SK-N-SH (cell line): ENCODE data around the gene PREPL. TPM values are rescaled to one million over a fixed set of nuclear protein-coding genes. Genes with fewer than 3 reads are reported as not detected.

Source experiments
- CTCF ChIA-PET: fragments of 300-600, 350-600 bp; formaldehyde crosslinking; extraction: SDS; loops from one replicate; lab custom pipeline; 2021; lab: Yijun Ruan, JAX
- POLR2A ChIA-PET: fragments of 350-600 bp; sonication (Branson Sonifier 250); formaldehyde crosslinking; extraction: SDS; loops from one replicate; lab custom pipeline; 2020; ENCODE audit warnings: antibody characterized with exemption, inconsistent platforms; lab: Yijun Ruan, JAX
- DNase-seq: peaks from one replicate; pipeline ENCODE4 v3.0.0; 2012
- H2AFZ ChIP-seq: fragments of 200-600 bp; sonication (generic); 2 replicates; pipeline ENCODE4 v1.8.1; 2016; ENCODE audit warnings: antibody characterized with exemption, mild to moderate bottlenecking, low read depth
- H3F3A ChIP-seq: fragments of 200-600 bp; sonication (generic); replicated peaks from 2 replicates; pipeline ENCODE3; 2016; ENCODE audit warnings: antibody characterized with exemption, mild to moderate bottlenecking; ENCODE audit not compliant: insufficient read depth
- H3K27ac ChIP-seq, 2 experiments: fragments of 200-500 bp in 1 of 2; fragments of 200-600 bp in 1 of 2; sonication (Bioruptor generic) in 1 of 2; sonication (generic), shearing (Covaris generic) in 1 of 2; 2 replicates each; pipeline versions ENCODE4 v1.5.1 to v1.6.1; 2014 to 2016; ENCODE audit warnings: low read depth in 2 of 2, inconsistent platforms in 1 of 2, low read length in 1 of 2, mild to moderate bottlenecking in 1 of 2, mixed read lengths in 1 of 2
- H3K27me3 ChIP-seq: fragments of 200-600 bp; sonication (generic), shearing (Covaris generic); 2 replicates; pipeline ENCODE4 v1.6.1; 2016; ENCODE audit warnings: mixed run types; ENCODE audit not compliant: insufficient read depth
- H3K36me3 ChIP-seq, 2 experiments: fragments of 200-500 bp in 1 of 2; fragments of 200-600 bp in 1 of 2; sonication (Bioruptor generic) in 1 of 2; sonication (generic) in 1 of 2; replicated peaks in 1 of 2; 2 replicates each; pipeline versions ENCODE3 to v1.5.1; 2014 to 2016; ENCODE audit warnings: low read length in 1 of 2, mild to moderate bottlenecking in 1 of 2; ENCODE audit not compliant: insufficient read depth in 2 of 2, control insufficient read depth in 1 of 2
- H3K4me1 ChIP-seq, 2 experiments: fragments of 200-500 bp in 1 of 2; fragments of 200-600 bp in 1 of 2; sonication (Bioruptor generic) in 1 of 2; sonication (generic), shearing (Covaris generic) in 1 of 2; 2 replicates each; pipeline versions ENCODE4 v1.5.1 to v1.6.1; 2014 to 2016; ENCODE audit warnings: low read depth in 1 of 2, low read length in 1 of 2, mixed run types in 1 of 2; ENCODE audit not compliant: insufficient read depth in 2 of 2, control insufficient read depth in 1 of 2
- H3K4me2 ChIP-seq: fragments of 200-600 bp; sonication (generic), shearing (Covaris generic); 2 replicates; pipeline ENCODE4 v1.6.1; 2017; ENCODE audit warnings: mixed run types
- H3K4me3 ChIP-seq, 2 experiments: fragments of 200-500 bp in 1 of 2; fragments of 200-600 bp in 1 of 2; sonication (Bioruptor generic) in 1 of 2; sonication (generic), shearing (Covaris generic) in 1 of 2; 2 replicates each; pipeline versions ENCODE4 v1.5.1 to v1.8.1; 2014 to 2016; ENCODE audit warnings: low read depth in 2 of 2, inconsistent platforms in 1 of 2, low read length in 1 of 2, mild to moderate bottlenecking in 1 of 2, mixed read lengths in 1 of 2, moderate library complexity in 1 of 2
- H3K79me2 ChIP-seq: fragments of 200-600 bp; sonication (generic); 2 replicates; pipeline ENCODE4 v1.8.1; 2017; ENCODE audit warnings: mild to moderate bottlenecking; ENCODE audit not compliant: insufficient read depth
- H3K9ac ChIP-seq: fragments of 200-600 bp; sonication (generic); 2 replicates; pipeline ENCODE4 v1.6.1; 2017; ENCODE audit warnings: mixed run types
- H3K9me2 ChIP-seq: fragments of 200-600 bp; sonication (generic); 2 replicates; pipeline ENCODE4 v1.6.1; 2017; ENCODE audit warnings: mixed run types
- H3K9me3 ChIP-seq: fragments of 200-600 bp; sonication (generic); 2 replicates; pipeline ENCODE4 v1.6.1; 2017; ENCODE audit warnings: mixed run types, mild to moderate bottlenecking, moderate library complexity
- H4K20me1 ChIP-seq: fragments of 200-600 bp; sonication (generic); 2 replicates; pipeline ENCODE4 v1.6.1; 2017; ENCODE audit warnings: mild to moderate bottlenecking, mixed run types; ENCODE audit not compliant: insufficient read depth
- ELF1 ChIP-seq: IDR thresholded peaks from 2 replicates; pipeline ENCODE4 v1.4.0; 2012
- FOSL2 ChIP-seq: IDR thresholded peaks from 2 replicates; pipeline ENCODE4 v1.4.0; 2012; ENCODE audit warnings: low read depth, mild to moderate bottlenecking, moderate library complexity, borderline replicate concordance
- FOXM1 ChIP-seq: IDR thresholded peaks from 2 replicates; pipeline ENCODE4 v1.4.0; 2012; ENCODE audit warnings: low read depth, mild to moderate bottlenecking
- GATA2 ChIP-seq: sonication (generic); formaldehyde crosslinking; IDR thresholded peaks from 2 replicates; pipeline ENCODE4 v1.5.0; 2020; ENCODE audit warnings: mild to moderate bottlenecking, missing genetic modification reagents
- RXRA ChIP-seq: IDR thresholded peaks from 2 replicates; pipeline ENCODE4 v1.4.0; 2012; ENCODE audit warnings: low read depth, mild to moderate bottlenecking, borderline replicate concordance
- SMC3 ChIP-seq: IDR thresholded peaks from 2 replicates; pipeline ENCODE4 v1.6.1; 2012; ENCODE audit warnings: low read depth, low read length, improper control_type of control experiment
- TEAD4 ChIP-seq: IDR thresholded peaks from 2 replicates; pipeline ENCODE4 v1.4.0; 2012; ENCODE audit warnings: mild to moderate bottlenecking, borderline replicate concordance; ENCODE audit not compliant: insufficient read depth
- YY1 ChIP-seq: IDR thresholded peaks from 2 replicates; pipeline ENCODE4 v1.4.0; 2012; ENCODE audit warnings: low read depth, mild to moderate bottlenecking
- WGBS: methylation state at CpG from one replicate; pipeline ENCODE4 v1.1.6; 2017; ENCODE audit warnings: low lambda C conversion rate; 5-methylcytosine and 5-hydroxymethylcytosine counted together
- polyA plus RNA-seq, 3 experiments: library from polyadenylated mRNA; depleted of rRNA; stranded (reverse); fragments of >200 nt; gene quantifications; 2 replicates each; pipeline ENCODE4 v1.2.3, GENCODE V29; 2012
- TF ChIP-seq, protein P1 (sequence below): fragments of 200-600 bp; sonication (generic); IDR thresholded peaks from 2 replicates; pipeline ENCODE4 v1.6.1; 2017; ENCODE audit warnings: antibody characterized with exemption, mild to moderate bottlenecking, moderate library complexity
- TF ChIP-seq, protein P2 (sequence below): IDR thresholded peaks from 2 replicates; pipeline ENCODE4 v1.6.1; 2012; ENCODE audit warnings: mild to moderate bottlenecking, low read depth, low read length, moderate library complexity

Gene PREPL
- polyA plus RNA-seq, 1 of the 3 experiments (the other 2 are of a cell fraction) = 22.6 TPM

DNA sequence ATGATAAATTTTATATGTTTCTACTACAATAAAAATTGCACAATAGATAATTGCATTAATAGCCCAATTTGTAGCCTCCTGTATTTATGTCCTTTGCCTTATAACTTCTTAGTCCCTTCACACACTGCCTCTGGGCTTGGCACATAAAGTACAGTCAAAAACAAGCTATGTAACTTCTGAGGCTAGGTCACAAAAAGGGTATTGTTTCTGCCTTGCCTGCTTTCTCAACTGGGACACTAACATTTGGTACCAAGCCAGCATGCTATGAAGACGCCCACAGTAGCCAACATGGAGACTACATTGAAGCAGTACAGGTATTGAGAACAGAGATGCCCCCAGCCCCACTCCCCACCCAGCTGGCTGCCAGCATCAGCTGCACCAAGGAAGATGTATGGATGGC lies 91.5 kb downstream of the PREPL start:
- Histone ChIP-seq H3K4me3 (no peak overlapping the region), H3K36me3 (no peaks in the 10 kb centered on the region), H3K9ac (no peak overlapping the region), H3K4me1 (no peaks in the 10 kb centered on the region; a peak in 1 of 4 replicates), H3F3A (peaks cover 2% of the 10 kb centered on the region), H2AFZ (no peak overlapping the region), H3K4me2 (no peak overlapping the region), H3K27ac (no peak overlapping the region), H4K20me1 (no peaks in the 10 kb centered on the region), H3K27me3 (no peaks in the 10 kb centered on the region), H3K9me3 (no peaks in the 10 kb centered on the region), H3K79me2 (no peaks in the 10 kb centered on the region), H3K9me2 (no peaks in the 10 kb centered on the region)
- no peak for TF ChIP-seq TEAD4
- TF ChIP-seq, protein P1, sequence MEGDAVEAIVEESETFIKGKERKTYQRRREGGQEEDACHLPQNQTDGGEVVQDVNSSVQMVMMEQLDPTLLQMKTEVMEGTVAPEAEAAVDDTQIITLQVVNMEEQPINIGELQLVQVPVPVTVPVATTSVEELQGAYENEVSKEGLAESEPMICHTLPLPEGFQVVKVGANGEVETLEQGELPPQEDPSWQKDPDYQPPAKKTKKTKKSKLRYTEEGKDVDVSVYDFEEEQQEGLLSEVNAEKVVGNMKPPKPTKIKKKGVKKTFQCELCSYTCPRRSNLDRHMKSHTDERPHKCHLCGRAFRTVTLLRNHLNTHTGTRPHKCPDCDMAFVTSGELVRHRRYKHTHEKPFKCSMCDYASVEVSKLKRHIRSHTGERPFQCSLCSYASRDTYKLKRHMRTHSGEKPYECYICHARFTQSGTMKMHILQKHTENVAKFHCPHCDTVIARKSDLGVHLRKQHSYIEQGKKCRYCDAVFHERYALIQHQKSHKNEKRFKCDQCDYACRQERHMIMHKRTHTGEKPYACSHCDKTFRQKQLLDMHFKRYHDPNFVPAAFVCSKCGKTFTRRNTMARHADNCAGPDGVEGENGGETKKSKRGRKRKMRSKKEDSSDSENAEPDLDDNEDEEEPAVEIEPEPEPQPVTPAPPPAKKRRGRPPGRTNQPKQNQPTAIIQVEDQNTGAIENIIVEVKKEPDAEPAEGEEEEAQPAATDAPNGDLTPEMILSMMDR = no peak
- no peak for TF ChIP-seq FOSL2
- no peak for TF ChIP-seq SMC3
- no peak for DNase-seq
- 47% methylated on average over 1 of the region's 1 CpG for WGBS
- ChIA-PET CTCF (no interaction called here), POLR2A (no interaction called here)

DNA sequence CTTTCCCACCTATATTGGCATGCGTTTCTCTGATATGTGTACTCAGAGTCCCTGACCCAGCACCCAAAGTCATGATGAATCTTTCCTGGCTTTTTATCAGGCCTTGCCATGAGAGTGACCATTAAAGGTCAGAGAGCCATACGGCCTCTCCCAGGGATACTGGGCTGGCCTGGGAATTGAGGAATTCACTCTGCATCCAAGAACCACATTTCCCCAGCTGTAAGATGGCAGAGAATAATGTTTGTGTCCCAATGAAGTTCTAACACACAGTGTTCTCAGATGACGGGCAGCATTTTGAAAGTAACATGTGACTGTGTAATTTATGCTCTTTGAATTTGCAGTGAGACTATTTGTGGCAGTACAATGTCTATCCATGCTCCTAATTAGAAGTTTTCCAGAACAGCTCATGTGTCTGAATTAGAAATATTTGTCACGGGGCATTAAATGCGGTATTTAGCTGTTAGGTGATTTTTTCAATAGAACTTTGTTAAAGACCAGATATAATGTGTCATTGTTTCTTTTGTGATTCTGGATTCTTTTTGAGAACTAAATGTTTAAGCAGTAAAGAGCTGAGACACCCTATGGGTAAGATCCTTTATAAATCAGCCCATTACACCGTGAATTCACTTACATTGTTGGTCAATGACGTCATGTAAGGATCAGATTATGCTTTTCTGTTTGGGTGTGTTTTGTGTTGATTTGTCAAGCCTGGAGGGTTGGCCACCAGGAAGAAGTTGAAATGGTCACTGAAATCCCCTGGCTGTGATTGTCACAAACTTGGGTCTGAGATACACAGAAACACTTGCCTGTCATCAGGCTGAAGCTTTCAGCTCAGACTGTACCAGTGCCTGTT lies 93.3 kb downstream of the PREPL start:
- no peak overlapping the region for H3K4me3 ChIP-seq

More for the DNA sequence above, 93.3 kb downstream of the PREPL start:
- Histone ChIP-seq H3K9ac (no peak overlapping the region), H3K9me3 (no peaks in the 10 kb centered on the region), H3K9me2 (no peaks in the 10 kb centered on the region), H3K36me3 (no peaks in the 10 kb centered on the region), H3K27ac (no peak overlapping the region), H3K4me2 (no peak overlapping the region), H3K4me1 (no peaks in the 10 kb centered on the region; a peak in 1 of 4 replicates), H4K20me1 (no peaks in the 10 kb centered on the region), H2AFZ (no peak overlapping the region), H3F3A (peaks cover 2% of the 10 kb centered on the region), H3K79me2 (no peaks in the 10 kb centered on the region), H3K27me3 (no peaks in the 10 kb centered on the region)
- no peak for DNase-seq
- 80% methylated on average over 7 of the region's 7 CpGs for WGBS
- POLR2A ChIA-PET = no interaction called here
- TF ChIP-seq SMC3 = no peak
- TF ChIP-seq GATA2 (CRISPR knock-in tag) = no peak
- no peak for TF ChIP-seq YY1
- TF ChIP-seq FOXM1 = no peak
- TF ChIP-seq RXRA = no peak
- TF ChIP-seq ELF1 = no peak
- TF ChIP-seq, protein P2, sequence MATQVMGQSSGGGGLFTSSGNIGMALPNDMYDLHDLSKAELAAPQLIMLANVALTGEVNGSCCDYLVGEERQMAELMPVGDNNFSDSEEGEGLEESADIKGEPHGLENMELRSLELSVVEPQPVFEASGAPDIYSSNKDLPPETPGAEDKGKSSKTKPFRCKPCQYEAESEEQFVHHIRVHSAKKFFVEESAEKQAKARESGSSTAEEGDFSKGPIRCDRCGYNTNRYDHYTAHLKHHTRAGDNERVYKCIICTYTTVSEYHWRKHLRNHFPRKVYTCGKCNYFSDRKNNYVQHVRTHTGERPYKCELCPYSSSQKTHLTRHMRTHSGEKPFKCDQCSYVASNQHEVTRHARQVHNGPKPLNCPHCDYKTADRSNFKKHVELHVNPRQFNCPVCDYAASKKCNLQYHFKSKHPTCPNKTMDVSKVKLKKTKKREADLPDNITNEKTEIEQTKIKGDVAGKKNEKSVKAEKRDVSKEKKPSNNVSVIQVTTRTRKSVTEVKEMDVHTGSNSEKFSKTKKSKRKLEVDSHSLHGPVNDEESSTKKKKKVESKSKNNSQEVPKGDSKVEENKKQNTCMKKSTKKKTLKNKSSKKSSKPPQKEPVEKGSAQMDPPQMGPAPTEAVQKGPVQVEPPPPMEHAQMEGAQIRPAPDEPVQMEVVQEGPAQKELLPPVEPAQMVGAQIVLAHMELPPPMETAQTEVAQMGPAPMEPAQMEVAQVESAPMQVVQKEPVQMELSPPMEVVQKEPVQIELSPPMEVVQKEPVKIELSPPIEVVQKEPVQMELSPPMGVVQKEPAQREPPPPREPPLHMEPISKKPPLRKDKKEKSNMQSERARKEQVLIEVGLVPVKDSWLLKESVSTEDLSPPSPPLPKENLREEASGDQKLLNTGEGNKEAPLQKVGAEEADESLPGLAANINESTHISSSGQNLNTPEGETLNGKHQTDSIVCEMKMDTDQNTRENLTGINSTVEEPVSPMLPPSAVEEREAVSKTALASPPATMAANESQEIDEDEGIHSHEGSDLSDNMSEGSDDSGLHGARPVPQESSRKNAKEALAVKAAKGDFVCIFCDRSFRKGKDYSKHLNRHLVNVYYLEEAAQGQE = no peak
- CTCF ChIA-PET = interaction anchor here (1.2 to 2.8 kb wide), 3 partner anchors 9 to 24 kb away, joined by 3 to 11 read pairs (median 4); no protein-coding TSS in a partner anchor

Other genes starting within 250 kb of the PREPL start
- 16.2 and 17.3 TPM in 2 replicates for gene PPM1B, start 192.6 kb downstream of the PREPL start, polyA plus RNA-seq (2012; rRNA removed)
- gene SLC3A1, start 86.0 kb downstream of the PREPL start, polyA plus RNA-seq (2012; rRNA removed) = 0.07 and 0.13 TPM in 2 replicates
- 5.9 and 6.2 TPM in 2 replicates for gene CAMKMT, start 453 bp upstream of the PREPL start, polyA plus RNA-seq (2012; rRNA removed)